GM19397 (cell line): ENCODE measurements around the gene CTNNA2.

Source experiments
- ATAC-seq: cut with Tn5 transposase; IDR thresholded peaks from one replicate; pipeline ENCODE4 v1.9.1; 2021; ENCODE audit warnings: mild to moderate bottlenecking, moderate library complexity; ENCODE audit not compliant: unreplicated experiment

The CTNNA2 gene

GRCh38 chr2:79846878-79847277 is 334.0 kb downstream of the CTNNA2 start:
- ATAC-seq: no peak

GRCh38 chr2:79849241-79849640 is 336.4 kb downstream of the CTNNA2 start:
- ATAC-seq: no peak

- ATAC-seq: no peak
Measured at GRCh38 chr2:79849949-79850348, 337.1 kb downstream of the CTNNA2 start.

- ATAC-seq: no peak
Measured at GRCh38 chr2:79850912-79851311, 338.1 kb downstream of the CTNNA2 start.

GRCh38 chr2:79855264-79856006 is 342.6 kb downstream of the CTNNA2 start:
- no peak for ATAC-seq

- ATAC-seq: no peak
Measured at GRCh38 chr2:79857888-79858287, 345.0 kb downstream of the CTNNA2 start.

- ATAC-seq: no peak
Measured at GRCh38 chr2:79860228-79861058, 347.6 kb downstream of the CTNNA2 start.

GRCh38 chr2:79861059-79861374 is 348.2 kb downstream of the CTNNA2 start:
- ATAC-seq: no peak

GRCh38 chr2:79862756-79863155 is 349.9 kb downstream of the CTNNA2 start:
- ATAC-seq: no peak

- ATAC-seq: no peak
Measured at GRCh38 chr2:79872656-79873055, 359.8 kb downstream of the CTNNA2 start.

GRCh38 chr2:79874015-79874414 is 361.2 kb downstream of the CTNNA2 start:
- ATAC-seq: no peak

GRCh38 chr2:79876430-79876829 is 363.6 kb downstream of the CTNNA2 start:
- ATAC-seq: no peak

- ATAC-seq: no peak
Measured at GRCh38 chr2:79882548-79882947, 369.7 kb downstream of the CTNNA2 start.

- no peak for ATAC-seq
Measured at GRCh38 chr2:79887747-79888374, 375.0 kb downstream of the CTNNA2 start.

GRCh38 chr2:79892123-79892522 is 379.3 kb downstream of the CTNNA2 start:
- no peak for ATAC-seq

- no peak for ATAC-seq
Measured at GRCh38 chr2:79899196-79899595, 386.3 kb downstream of the CTNNA2 start.

GRCh38 chr2:79901161-79901560 is 388.3 kb downstream of the CTNNA2 start:
- ATAC-seq: no peak

GRCh38 chr2:79903222-79904000 is 390.6 kb downstream of the CTNNA2 start:
- ATAC-seq: no peak

GRCh38 chr2:79906139-79906890 is 393.5 kb downstream of the CTNNA2 start:
- ATAC-seq: no peak

GRCh38 chr2:79909521-79909920 is 396.7 kb downstream of the CTNNA2 start:
- no peak for ATAC-seq
